ENCODE data around the gene COX4I1. TPM values are rescaled to one million over a fixed set of nuclear protein-coding genes. Genes with fewer than 3 reads are reported as not detected.

The COX4I1 gene
- total RNA-seq, 2 experiments from 2014 or later: 422 to 473 TPM

Other genes with a start within 250 kb of the COX4I1 start
- gene GSE1, start 186.4 kb upstream of the COX4I1 start, total RNA-seq: 10 to 100 TPM; 43.1 to 55.1 TPM
- 10 to 100 TPM; 49.3 to 61.7 TPM for gene GINS2, start 110.7 kb upstream of the COX4I1 start, total RNA-seq
- gene C16orf74, start 48.6 kb upstream of the COX4I1 start, total RNA-seq: under 1 TPM; 0.23 to 0.41 TPM
- 10 to 100 TPM; 32.2 to 33.9 TPM for gene EMC8, start 151 bp upstream of the COX4I1 start, total RNA-seq
- 10 to 100 TPM in 1 of 2 experiments, 1 to 10 TPM in 1; 8.4 to 11.1 TPM for gene IRF8, start 99.5 kb downstream of the COX4I1 start, total RNA-seq